ENCODE data around the gene CENPP. TPM values are rescaled to one million over a fixed set of nuclear protein-coding genes. Genes with fewer than 3 reads are reported as not detected.
"Not testable (repeated sequence)": the region's sequence is repeated elsewhere in the genome, so short reads cannot be mapped to it uniquely, and the experiment has no call there.

CENPP gene
- total RNA-seq, 2 experiments from 2014 or later = 23.3 to 31.6 TPM

DNA sequence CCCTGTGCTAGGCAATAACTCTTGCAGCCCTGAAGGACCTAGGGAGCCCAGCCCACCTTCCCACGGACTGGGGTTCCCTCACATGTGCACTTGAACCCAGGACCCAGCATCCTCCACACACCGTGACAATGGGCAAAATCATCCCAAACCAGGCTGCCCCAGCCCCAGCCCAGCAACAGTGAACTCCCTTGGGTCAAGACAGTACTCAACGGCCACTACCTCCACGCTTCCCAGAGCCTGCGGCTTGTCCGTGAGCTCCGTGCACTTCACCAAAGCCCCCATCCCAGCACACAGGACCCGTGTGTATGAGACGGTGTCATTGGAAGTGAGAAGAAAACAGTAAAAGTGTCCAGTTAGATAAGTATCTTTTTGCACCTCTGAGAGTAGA lies 288.4 kb downstream of the CENPP start:
- no peak for DNase-seq
- CTCF ChIA-PET = no interaction called here
- POLR2A ChIA-PET = no interaction called here
- Mint-ChIP-seq H3K9me3 (no peaks in the 10 kb centered on the region), H3K4me3 (no peak overlapping the region), H3K4me1 (no peaks in the 10 kb centered on the region), H3K27me3 (no peaks in the 10 kb centered on the region), H3K27ac (peak overlapping the region; percentile 19), H3K36me3 (ENCODE audit: low read depth) (peaks cover 38% of the 10 kb centered on the region)

DNA sequence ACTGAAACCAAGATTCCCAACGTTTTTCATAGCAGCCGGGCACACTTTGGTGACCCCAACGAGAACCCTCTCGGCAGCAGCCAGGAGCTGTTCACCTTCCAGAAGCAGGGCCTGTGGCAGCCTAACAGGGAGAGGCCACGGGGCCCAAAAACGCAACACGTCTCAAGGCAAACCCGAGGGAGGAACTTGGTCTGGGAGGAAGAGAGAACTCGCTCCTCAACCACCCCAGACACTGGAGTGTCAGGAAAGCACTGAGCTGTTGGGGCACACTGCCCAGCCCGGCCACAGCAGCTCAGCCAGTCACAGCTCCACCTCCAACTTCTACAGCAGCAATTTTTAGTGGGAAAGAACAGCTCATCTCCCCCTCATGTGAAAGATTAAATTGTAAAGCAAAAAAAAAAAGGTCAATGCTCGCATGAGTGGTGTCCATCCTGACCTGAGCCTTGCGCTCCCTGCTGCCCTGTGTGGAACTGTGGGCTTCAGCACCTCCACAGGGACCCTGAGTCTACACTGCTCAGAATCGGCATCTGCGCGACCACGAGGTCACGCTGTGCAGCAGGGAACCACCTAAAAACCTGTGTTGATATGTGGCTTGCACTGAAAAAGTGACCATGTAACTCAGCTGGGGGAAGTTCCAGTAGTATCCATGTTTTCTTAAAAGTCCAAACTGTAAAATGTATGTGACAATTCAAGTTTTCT lies 289.2 kb downstream of the CENPP start:
- no peak overlapping the region for H3K27ac Mint-ChIP-seq
- no peak for DNase-seq
- no peaks in the 10 kb centered on the region for H3K9me3 Mint-ChIP-seq
- peaks cover 43% of the 10 kb centered on the region for H3K36me3 Mint-ChIP-seq (ENCODE audit: low read depth)
- CTCF ChIA-PET = no interaction called here
- no peaks in the 10 kb centered on the region for H3K27me3 Mint-ChIP-seq
- H3K4me3 Mint-ChIP-seq = no peak overlapping the region
- H3K4me1 Mint-ChIP-seq = no peaks in the 10 kb centered on the region
- POLR2A ChIA-PET = no interaction called here

DNA sequence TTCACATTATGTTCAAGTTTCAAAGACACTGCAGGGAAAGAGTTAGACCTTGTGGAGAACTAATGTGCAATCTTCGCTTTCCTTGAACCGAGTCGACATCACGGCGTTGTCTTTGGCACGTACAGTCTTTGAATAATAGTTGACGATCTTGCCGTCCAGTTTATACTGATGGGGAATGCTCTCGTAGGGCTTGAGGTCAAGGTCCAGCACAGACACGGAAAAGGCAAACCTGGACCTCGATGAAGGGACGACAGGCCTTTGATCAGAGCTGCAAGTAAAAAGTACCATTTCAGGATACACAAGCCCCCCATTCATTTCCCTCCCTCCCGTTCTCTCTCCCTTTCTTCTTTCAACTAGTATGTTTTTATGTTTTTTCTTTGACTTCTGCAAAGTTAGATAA lies 290.0 kb downstream of the CENPP start:
- ChIA-PET POLR2A (no interaction called here), CTCF (interaction anchor here (1.0 kb wide), 1 partner anchor 476 kb away, joined by 3 read pairs; no protein-coding TSS in a partner anchor)
- DNase-seq = no peak
- H3K27ac Mint-ChIP-seq = no peak overlapping the region
- H3K4me1 Mint-ChIP-seq = no peaks in the 10 kb centered on the region
- no peaks in the 10 kb centered on the region for H3K27me3 Mint-ChIP-seq
- no peaks in the 10 kb centered on the region for H3K9me3 Mint-ChIP-seq
- H3K36me3 Mint-ChIP-seq (ENCODE audit: low read depth) = peaks cover 43% of the 10 kb centered on the region
- H3K4me3 Mint-ChIP-seq = no peak overlapping the region

DNA sequence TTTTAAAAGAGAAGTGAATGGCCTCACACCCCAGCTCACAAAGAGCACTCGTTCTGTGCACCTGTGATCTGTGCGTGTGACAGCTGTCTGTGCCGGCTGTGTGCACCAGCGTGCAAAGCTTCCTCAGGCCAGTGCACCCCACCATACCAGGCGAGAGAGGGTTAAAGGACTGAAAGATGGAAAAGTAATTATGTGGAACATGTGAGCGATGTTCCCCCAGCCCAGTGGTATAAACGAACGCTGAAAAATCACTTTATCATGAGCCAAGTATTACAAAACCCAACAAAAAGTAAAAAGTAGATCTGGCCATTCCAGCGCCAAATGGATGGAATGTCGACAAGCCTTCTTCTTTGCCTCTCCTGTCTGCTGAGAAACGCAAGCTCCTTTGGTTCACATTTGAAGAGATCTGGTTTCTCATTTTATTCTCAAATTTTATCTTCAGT lies 290.5 kb downstream of the CENPP start:
- Mint-ChIP-seq H3K4me3 (no peak overlapping the region), H3K27ac (no peak overlapping the region), H3K4me1 (no peaks in the 10 kb centered on the region), H3K9me3 (no peaks in the 10 kb centered on the region), H3K27me3 (no peaks in the 10 kb centered on the region), H3K36me3 (ENCODE audit: low read depth) (peaks cover 41% of the 10 kb centered on the region)
- ChIA-PET CTCF (interaction anchor here (0.6 to 1.0 kb wide), 2 partner anchors 220 to 476 kb away, joined by 3 to 4 read pairs; no protein-coding TSS in a partner anchor), POLR2A (no interaction called here)
- no peak for DNase-seq

DNA sequence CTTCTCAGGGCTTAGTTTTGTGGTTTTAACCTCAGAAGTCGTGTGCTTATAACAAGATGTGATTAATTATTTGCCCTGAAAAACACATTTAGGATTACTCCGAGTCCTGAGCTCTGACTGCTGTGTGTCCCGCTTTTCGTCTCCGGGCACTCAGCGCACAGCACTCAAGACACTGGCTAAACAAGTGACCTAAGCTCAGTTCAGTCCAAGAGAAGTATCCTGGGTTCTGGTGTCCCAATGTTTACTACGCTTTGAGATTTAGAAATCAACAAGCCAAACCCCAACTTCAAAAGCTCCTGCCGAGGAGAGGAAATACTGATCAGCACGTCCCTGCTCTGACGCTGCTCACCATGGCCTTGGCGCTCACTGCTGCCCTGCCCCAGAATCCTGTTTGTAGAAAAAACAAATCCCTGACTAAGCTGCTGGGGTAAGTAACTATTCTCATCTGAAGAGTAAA lies 290.9 kb downstream of the CENPP start:
- Mint-ChIP-seq H3K4me3 (no peak overlapping the region), H3K4me1 (no peaks in the 10 kb centered on the region), H3K27me3 (no peaks in the 10 kb centered on the region), H3K9me3 (no peaks in the 10 kb centered on the region), H3K36me3 (ENCODE audit: low read depth) (peaks cover 38% of the 10 kb centered on the region), H3K27ac (no peak overlapping the region)
- ChIA-PET POLR2A (no interaction called here), CTCF (interaction anchor here (0.6 to 1.8 kb wide), 5 partner anchors 16 to 478 kb away, joined by 3 to 5 read pairs (median 4); no protein-coding TSS in a partner anchor)
- DNase-seq = no peak

DNA sequence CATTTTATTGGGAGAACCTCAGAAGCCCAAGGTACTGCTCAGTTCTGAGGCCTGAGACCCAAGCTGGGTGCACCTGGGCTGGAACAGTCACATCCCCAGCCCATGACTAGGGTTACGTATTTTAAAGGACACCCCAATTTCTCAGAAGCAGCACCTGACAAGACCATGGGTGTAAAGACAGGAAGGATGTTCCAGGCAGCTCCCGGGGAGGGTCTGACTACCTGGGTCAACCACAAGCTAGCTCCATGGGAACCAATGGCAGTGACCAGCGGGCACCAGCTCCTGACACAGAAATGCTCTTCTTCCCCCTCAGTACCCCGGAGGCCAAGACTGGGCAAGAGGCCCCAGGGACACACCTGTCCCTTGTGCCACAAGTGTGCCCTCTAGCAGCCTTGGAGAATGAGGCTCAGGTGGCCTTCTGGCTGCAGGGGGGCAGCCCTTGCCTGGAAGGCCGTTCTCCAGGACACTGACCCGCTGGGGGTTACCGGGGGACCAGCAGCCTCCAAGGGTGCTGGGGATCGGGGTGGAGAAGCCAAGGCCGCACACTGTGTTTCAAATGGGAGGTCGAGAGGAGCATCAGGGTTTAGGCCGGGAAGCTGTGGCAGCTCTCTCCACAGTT lies 291.6 kb downstream of the CENPP start:
- CTCF ChIA-PET = interaction anchor here (0.9 to 1.8 kb wide), 3 partner anchors 16 to 479 kb away, joined by 3 to 5 read pairs (median 4); no protein-coding TSS in a partner anchor
- no peak for DNase-seq
- no peaks in the 10 kb centered on the region for H3K27me3 Mint-ChIP-seq
- POLR2A ChIA-PET = no interaction called here
- no peak overlapping the region for H3K4me3 Mint-ChIP-seq
- no peaks in the 10 kb centered on the region for H3K4me1 Mint-ChIP-seq
- H3K27ac Mint-ChIP-seq = peak overlapping the region; percentile 62
- H3K9me3 Mint-ChIP-seq = no peaks in the 10 kb centered on the region
- H3K36me3 Mint-ChIP-seq (ENCODE audit: low read depth) = peaks cover 32% of the 10 kb centered on the region

DNA sequence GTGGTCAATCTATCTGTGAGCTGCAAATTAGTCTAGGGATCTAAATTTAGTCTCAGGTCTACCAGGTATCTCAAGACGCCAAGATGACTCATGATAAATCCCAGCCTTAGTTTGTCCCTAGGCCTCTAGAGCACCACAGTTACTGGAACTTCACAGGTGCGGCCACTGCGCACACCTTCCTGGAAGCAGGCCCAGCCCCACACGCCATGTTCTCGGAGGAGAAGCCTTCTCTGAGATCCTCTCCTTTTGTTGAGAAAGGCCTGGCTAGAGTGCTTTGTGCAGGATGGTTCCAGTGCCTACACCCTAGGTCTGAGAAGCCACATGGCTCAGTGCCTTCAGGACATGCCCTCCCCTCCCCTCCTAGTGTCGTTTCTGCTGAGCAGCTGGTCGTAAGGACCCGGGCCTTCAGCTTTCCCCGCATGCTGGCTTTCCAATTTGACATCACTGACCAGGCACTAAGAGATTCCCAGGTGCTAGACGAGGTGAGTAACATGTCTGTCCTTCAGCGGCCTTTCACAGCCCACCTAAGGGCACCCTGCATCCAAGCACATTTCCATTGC lies 292.3 kb downstream of the CENPP start:
- Mint-ChIP-seq H3K27ac (no peak overlapping the region), H3K27me3 (no peaks in the 10 kb centered on the region), H3K4me1 (no peaks in the 10 kb centered on the region), H3K9me3 (no peaks in the 10 kb centered on the region), H3K36me3 (ENCODE audit: low read depth) (peaks cover 30% of the 10 kb centered on the region), H3K4me3 (no peak overlapping the region)
- ChIA-PET POLR2A (no interaction called here), CTCF (interaction anchor here (1.6 to 1.8 kb wide), 2 partner anchors 17 to 21 kb away, joined by 4 to 5 read pairs; no protein-coding TSS in a partner anchor)
- DNase-seq = no peak

DNA sequence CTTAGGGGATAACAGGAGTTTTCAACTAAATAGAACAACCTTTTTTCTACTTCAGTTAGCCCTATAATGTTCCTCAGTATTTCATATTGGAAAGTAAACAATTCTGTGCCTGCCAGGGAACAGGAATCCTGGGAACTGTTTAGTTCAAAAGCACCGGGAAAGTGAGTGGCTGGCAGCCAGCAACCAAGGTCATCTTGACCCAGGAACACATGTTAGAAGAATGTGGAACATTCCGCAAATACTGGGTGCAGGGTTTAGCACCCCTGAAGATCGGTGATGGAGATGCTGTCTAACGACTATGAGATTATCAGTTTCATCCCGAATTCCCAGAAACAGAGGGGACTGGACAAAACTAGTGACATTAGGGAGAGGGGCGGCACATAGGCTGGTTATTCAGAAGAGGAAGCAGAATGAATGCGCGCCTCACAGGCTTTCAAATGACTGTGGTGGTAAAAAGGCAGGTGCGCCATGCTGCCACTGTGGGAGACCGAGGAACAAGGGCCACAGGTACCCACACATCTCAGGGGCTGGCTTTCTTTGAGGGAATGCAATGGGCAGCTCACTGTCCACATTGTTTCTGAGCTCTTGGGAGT lies 293.0 kb downstream of the CENPP start:
- peaks cover 34% of the 10 kb centered on the region for H3K36me3 Mint-ChIP-seq (ENCODE audit: low read depth)
- H3K4me1 Mint-ChIP-seq = no peaks in the 10 kb centered on the region
- POLR2A ChIA-PET = no interaction called here
- H3K9me3 Mint-ChIP-seq = no peaks in the 10 kb centered on the region
- DNase-seq = no peak
- H3K27ac Mint-ChIP-seq = peak overlapping the region; percentile 19
- no peak overlapping the region for H3K4me3 Mint-ChIP-seq
- no peaks in the 10 kb centered on the region for H3K27me3 Mint-ChIP-seq
- CTCF ChIA-PET = interaction anchor here (1.8 kb wide), 1 partner anchor 18 kb away, joined by 5 read pairs; no protein-coding TSS in a partner anchor

DNA sequence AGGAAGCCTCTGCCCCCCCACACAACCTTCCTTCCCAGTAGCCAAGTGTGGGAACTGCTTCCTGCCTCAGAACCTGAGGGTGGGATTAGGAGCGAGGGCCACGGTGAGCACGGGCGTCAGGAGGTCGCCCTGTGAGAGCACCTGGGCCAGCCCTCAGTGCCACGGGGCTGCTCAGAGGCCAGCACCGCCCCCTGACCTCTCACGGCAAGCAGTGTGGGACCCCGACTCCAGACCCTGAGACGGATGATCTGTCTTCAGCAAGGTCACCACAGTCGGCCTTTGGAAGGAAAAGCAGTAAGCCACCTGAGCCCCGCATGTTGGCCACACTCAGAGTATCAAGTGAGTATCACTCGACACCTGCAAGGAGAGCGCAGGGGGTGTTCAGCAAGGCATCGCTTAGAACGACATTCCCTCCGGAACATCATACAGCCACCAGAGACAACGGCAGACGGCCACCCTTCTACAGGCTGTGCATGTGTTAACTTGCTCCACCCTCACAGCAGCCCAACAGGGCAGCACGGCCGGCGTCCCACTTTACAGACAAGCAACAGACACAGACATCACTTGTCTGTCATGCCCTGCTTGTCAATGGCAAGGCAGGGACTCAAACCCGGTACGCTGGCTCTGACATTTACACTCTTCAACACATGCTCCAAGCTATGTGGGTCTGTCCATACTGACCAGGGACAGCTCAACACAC lies 294.0 kb downstream of the CENPP start:
- peaks cover 34% of the 10 kb centered on the region for H3K36me3 Mint-ChIP-seq (ENCODE audit: low read depth)
- CTCF ChIA-PET = interaction anchor here (1.1 kb wide), 1 partner anchor 481 kb away, joined by 3 read pairs; no protein-coding TSS in a partner anchor
- no peaks in the 10 kb centered on the region for H3K27me3 Mint-ChIP-seq
- no peak for DNase-seq
- POLR2A ChIA-PET = no interaction called here
- no peaks in the 10 kb centered on the region for H3K4me1 Mint-ChIP-seq
- no peak overlapping the region for H3K27ac Mint-ChIP-seq
- no peaks in the 10 kb centered on the region for H3K9me3 Mint-ChIP-seq
- H3K4me3 Mint-ChIP-seq = no peak overlapping the region

DNA sequence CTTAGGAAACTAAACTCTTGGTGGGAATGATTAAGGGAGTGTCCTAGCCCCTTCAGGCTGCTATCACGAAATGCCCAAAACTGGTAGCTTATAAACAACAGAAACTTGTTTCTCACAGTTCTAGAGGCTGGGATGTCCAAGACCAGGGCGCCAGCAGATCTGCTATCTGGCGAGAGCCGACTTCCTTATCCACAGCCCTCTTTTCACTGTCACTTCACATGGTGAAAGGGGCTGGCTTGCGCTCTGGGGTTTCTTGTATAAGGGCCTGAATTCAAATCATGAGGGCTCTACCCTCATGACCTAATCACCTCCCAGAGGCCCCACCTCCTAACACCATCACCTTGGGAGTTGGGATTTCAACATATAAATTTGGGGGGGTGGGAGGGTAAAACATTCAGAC lies 295.1 kb downstream of the CENPP start:
- no peaks in the 10 kb centered on the region for H3K4me1 Mint-ChIP-seq
- H3K9me3 Mint-ChIP-seq = no peaks in the 10 kb centered on the region
- H3K4me3 Mint-ChIP-seq = no peak overlapping the region
- no peak overlapping the region for H3K27ac Mint-ChIP-seq
- H3K36me3 Mint-ChIP-seq (ENCODE audit: low read depth) = peaks cover 25% of the 10 kb centered on the region
- DNase-seq = no peak
- ChIA-PET POLR2A (no interaction called here), CTCF (interaction anchor here (0.6 to 1.1 kb wide), 3 partner anchors 14 to 483 kb away, joined by 3 read pairs; no protein-coding TSS in a partner anchor)
- no peaks in the 10 kb centered on the region for H3K27me3 Mint-ChIP-seq

DNA sequence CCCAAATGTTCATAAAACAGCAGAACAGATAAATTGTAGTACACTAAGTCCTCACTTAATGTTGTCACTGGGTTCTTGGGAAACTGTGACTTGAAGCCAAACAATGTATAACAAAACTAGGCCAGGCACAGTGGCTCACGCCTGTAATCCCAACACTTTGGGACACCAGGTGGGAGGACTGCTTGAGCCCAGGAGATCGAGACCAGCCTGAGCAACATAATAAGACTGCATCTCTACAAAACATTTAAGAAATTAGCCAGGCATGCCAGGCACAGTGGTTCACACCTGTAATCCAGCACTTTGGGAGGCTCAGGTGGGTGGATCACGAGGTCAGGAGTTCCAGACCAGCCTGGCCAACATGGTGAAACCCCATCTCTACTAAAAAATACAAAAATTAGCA lies 298.2 kb downstream of the CENPP start:
- peaks cover 38% of the 10 kb centered on the region for H3K36me3 Mint-ChIP-seq (ENCODE audit: low read depth)
- H3K4me3 Mint-ChIP-seq, H3K27ac Mint-ChIP-seq, H3K9me3 Mint-ChIP-seq, POLR2A ChIA-PET, H3K27me3 Mint-ChIP-seq, H3K4me1 Mint-ChIP-seq, DNase-seq, CTCF ChIA-PET: not testable (repeated sequence)

DNA sequence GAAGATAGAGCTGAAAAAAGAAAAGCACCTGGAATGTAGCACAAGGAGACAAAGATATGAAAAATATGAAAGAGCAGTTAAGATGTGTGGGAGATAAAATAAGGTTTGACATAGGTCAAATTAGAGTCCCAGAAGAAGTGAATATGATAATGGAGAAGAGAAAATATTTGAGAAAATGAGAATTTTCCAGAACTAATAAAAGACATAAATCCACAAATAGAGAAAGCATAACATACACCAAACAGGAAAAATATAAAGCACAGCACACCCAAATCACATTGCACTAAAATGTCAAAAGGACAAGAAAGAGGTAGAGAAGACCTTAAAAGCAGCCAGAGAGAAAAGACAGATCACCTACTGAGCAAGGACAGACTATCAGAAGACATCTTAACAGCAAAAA lies 300.7 kb downstream of the CENPP start:
- H3K36me3 Mint-ChIP-seq (ENCODE audit: low read depth) = peaks cover 43% of the 10 kb centered on the region
- ChIA-PET POLR2A (no interaction called here), CTCF (no interaction called here)
- no peak overlapping the region for H3K27ac Mint-ChIP-seq
- no peaks in the 10 kb centered on the region for H3K9me3 Mint-ChIP-seq
- no peak for DNase-seq
- no peaks in the 10 kb centered on the region for H3K27me3 Mint-ChIP-seq
- H3K4me3 Mint-ChIP-seq = no peak overlapping the region
- H3K4me1 Mint-ChIP-seq = no peaks in the 10 kb centered on the region

All from activated CD4-positive, alpha-beta T cell treated with anti-CD3 and anti-CD28 coated beads, Interleukin-2, amount 10 ng/mL, durations not matched to agents 7 days and 5 days (primary cell).